Heart left ventricle (tissue), 13 donors: ENCODE measurements around the gene SEM1.

Experiments
- POLR2A ChIP-seq, 2 donors: fragments of 450-650 bp; IDR thresholded peaks; one replicate each; pipeline ENCODE4 v1.6.1; 2017; ENCODE audit warnings: antibody characterized with exemption in 2 of 2, mild to moderate bottlenecking in 2 of 2, moderate library complexity in 2 of 2
- TF ChIP-seq, protein P1 (sequence below), 12 donors: fragments of 200-600 bp; sonication (generic) in 4 of 12; IDR thresholded peaks; one replicate each; pipeline versions ENCODE4 v1.5.0 to v1.8.0; 2018 to 2022; ENCODE audit warnings: antibody characterized with exemption in 12 of 12, mild to moderate bottlenecking in 5 of 12
- donor health status: ischemic (EF 13 %, LVEDD 7.1; RV severe dilation, severe dysfunction).
- donor health status: DM: no; HTN: yes; CAD: no.
- donor health status: DM: no; HTN: no; CAD: no.
- donor health status: ischemic (EF 25% LVEDD 6.9; RV normal size, moderate dysfunction).
- donor health status: ischemic (EF 25% LVEDD 5.7; RV mildly dilated, moderate dysfunction).
- donor health status: ischemic (EF 35%, LVEDD 5.7; RV mildly dilated, moderate dysfunction).
- donor health status: nonischemic (EF 11% LVEDD 7.7; RV severe dilation, severe dysfunction).
- donor health status: DM: yes; HTN: yes; CAD: no.
- donor health status: PGD.
- donor health status: ischemic (EF 29% LVEDD 5.4; RV normal size, mild dysfunction).
- donor health status: nonischemic (EF 23%, LVEDD 6.1; RV moderate dilation, normal function).

DNA sequence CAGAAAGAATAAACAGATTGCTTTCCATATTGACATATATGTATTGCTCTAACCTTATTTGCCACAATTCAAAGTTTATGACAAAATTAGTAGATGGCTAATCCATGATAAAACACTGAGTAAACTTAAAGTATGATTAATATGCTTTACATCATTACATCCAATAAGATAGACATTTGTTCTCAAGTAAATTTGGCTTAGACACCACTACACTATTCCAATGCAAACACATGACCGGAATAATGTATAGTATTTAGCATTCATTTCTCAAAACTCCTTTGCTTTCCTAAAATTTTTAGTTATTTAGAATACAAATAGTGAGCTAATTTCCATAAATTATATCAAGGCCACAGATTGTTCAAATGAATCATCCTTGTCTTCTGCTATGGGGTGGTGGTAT lies 20.2 kb downstream of the SEM1 start:
- no peak for TF ChIP-seq POLR2A (IDR thresholded peaks at IDR 0.05)
- TF ChIP-seq, protein P1, sequence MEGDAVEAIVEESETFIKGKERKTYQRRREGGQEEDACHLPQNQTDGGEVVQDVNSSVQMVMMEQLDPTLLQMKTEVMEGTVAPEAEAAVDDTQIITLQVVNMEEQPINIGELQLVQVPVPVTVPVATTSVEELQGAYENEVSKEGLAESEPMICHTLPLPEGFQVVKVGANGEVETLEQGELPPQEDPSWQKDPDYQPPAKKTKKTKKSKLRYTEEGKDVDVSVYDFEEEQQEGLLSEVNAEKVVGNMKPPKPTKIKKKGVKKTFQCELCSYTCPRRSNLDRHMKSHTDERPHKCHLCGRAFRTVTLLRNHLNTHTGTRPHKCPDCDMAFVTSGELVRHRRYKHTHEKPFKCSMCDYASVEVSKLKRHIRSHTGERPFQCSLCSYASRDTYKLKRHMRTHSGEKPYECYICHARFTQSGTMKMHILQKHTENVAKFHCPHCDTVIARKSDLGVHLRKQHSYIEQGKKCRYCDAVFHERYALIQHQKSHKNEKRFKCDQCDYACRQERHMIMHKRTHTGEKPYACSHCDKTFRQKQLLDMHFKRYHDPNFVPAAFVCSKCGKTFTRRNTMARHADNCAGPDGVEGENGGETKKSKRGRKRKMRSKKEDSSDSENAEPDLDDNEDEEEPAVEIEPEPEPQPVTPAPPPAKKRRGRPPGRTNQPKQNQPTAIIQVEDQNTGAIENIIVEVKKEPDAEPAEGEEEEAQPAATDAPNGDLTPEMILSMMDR (IDR thresholded peaks at IDR 0.05), result no peak
